GM20000 (cell line): ENCODE data around the gene AP3B1.

ENCODE experiments used
- DNase-seq: peaks from one replicate; pipeline ENCODE4 v3.0.0; 2012; ENCODE audit warnings: low spot score
- CTCF ChIP-seq: IDR thresholded peaks from 2 replicates; pipeline ENCODE4 v1.5.1; 2012; ENCODE audit warnings: mild to moderate bottlenecking, control low read depth; ENCODE audit errors: extremely low read depth, missing control alignments

AP3B1 gene

GRCh38 chr5:78243639-78244038 lies 50.9 kb downstream of the AP3B1 start:
- no peak for TF ChIP-seq CTCF
- no peak for DNase-seq

GRCh38 chr5:78243091-78243490 lies 51.4 kb downstream of the AP3B1 start:
- no peak for DNase-seq
- TF ChIP-seq CTCF, result no peak

GRCh38 chr5:78242001-78242400 lies 52.5 kb downstream of the AP3B1 start:
- DNase-seq, result no peak
- TF ChIP-seq CTCF, result no peak

GRCh38 chr5:78237911-78238310 lies 56.6 kb downstream of the AP3B1 start:
- DNase-seq, result no peak
- TF ChIP-seq CTCF, result no peak

- no peak for TF ChIP-seq CTCF
- DNase-seq, result no peak
Observed at GRCh38 chr5:78236046-78236445, 58.5 kb downstream of the AP3B1 start.

GRCh38 chr5:78235289-78235688 lies 59.2 kb downstream of the AP3B1 start:
- no peak for TF ChIP-seq CTCF
- DNase-seq, result no peak

- no peak for DNase-seq
Observed at GRCh38 chr5:78234804-78235203, 59.7 kb downstream of the AP3B1 start.

More at GRCh38 chr5:78234804-78235203, 59.7 kb downstream of the AP3B1 start:
- TF ChIP-seq CTCF, result no peak
